HL-60 (cell line): ENCODE data around the gene STOML2.

Experiments
- GABPA ChIP-seq: IDR thresholded peaks from 2 replicates; pipeline ENCODE4 v1.6.1; 2012; ENCODE audit warnings: low read depth
- POLR2AphosphoS5 ChIP-seq: IDR thresholded peaks from 2 replicates; pipeline ENCODE4 v1.6.1; 2012; ENCODE audit warnings: low read depth
- SPI1 ChIP-seq: IDR thresholded peaks from 2 replicates; pipeline ENCODE4 v1.6.1; 2012; ENCODE audit warnings: low read depth, mild to moderate bottlenecking, borderline replicate concordance
- TF ChIP-seq, protein P1 (sequence below): IDR thresholded peaks from one replicate; pipeline ENCODE4 v1.5.1; 2011; ENCODE audit warnings: low read length, control low read depth, inconsistent platforms; ENCODE audit not compliant: insufficient read depth
- TF ChIP-seq, protein P2 (sequence below): IDR thresholded peaks from 2 replicates; pipeline ENCODE4 v1.6.1; 2012; ENCODE audit warnings: low read depth; ENCODE audit not compliant: insufficient replicate concordance

DNA sequence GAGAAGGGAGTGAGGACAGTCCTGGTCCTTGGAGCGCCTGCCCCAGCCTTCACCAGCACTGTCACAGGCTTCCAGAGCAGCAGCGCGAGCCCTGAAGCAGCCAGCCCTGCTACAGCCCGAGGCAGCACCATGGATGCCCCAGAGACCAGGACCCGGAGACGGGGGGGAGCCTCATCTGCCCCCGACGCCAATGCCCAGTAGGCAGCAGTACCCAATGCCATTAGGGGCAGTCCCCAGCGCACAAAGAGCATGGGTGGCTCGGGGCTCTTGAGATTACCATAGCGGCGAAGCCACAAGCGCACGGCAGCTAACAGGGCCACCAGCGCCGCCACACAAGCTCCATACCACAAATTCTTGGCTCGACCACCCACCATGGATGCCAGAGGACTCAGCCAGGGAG lies 11.4 kb downstream of the STOML2 start:
- TF ChIP-seq, protein P1, sequence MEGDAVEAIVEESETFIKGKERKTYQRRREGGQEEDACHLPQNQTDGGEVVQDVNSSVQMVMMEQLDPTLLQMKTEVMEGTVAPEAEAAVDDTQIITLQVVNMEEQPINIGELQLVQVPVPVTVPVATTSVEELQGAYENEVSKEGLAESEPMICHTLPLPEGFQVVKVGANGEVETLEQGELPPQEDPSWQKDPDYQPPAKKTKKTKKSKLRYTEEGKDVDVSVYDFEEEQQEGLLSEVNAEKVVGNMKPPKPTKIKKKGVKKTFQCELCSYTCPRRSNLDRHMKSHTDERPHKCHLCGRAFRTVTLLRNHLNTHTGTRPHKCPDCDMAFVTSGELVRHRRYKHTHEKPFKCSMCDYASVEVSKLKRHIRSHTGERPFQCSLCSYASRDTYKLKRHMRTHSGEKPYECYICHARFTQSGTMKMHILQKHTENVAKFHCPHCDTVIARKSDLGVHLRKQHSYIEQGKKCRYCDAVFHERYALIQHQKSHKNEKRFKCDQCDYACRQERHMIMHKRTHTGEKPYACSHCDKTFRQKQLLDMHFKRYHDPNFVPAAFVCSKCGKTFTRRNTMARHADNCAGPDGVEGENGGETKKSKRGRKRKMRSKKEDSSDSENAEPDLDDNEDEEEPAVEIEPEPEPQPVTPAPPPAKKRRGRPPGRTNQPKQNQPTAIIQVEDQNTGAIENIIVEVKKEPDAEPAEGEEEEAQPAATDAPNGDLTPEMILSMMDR, result no peak
- TF ChIP-seq POLR2AphosphoS5 (no peak), SPI1 (no peak), GABPA (no peak)
- TF ChIP-seq, protein P2, sequence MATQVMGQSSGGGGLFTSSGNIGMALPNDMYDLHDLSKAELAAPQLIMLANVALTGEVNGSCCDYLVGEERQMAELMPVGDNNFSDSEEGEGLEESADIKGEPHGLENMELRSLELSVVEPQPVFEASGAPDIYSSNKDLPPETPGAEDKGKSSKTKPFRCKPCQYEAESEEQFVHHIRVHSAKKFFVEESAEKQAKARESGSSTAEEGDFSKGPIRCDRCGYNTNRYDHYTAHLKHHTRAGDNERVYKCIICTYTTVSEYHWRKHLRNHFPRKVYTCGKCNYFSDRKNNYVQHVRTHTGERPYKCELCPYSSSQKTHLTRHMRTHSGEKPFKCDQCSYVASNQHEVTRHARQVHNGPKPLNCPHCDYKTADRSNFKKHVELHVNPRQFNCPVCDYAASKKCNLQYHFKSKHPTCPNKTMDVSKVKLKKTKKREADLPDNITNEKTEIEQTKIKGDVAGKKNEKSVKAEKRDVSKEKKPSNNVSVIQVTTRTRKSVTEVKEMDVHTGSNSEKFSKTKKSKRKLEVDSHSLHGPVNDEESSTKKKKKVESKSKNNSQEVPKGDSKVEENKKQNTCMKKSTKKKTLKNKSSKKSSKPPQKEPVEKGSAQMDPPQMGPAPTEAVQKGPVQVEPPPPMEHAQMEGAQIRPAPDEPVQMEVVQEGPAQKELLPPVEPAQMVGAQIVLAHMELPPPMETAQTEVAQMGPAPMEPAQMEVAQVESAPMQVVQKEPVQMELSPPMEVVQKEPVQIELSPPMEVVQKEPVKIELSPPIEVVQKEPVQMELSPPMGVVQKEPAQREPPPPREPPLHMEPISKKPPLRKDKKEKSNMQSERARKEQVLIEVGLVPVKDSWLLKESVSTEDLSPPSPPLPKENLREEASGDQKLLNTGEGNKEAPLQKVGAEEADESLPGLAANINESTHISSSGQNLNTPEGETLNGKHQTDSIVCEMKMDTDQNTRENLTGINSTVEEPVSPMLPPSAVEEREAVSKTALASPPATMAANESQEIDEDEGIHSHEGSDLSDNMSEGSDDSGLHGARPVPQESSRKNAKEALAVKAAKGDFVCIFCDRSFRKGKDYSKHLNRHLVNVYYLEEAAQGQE, result no peak
